SK-N-SH (cell line): Measurements from ENCODE around the gene PDGFB. TPM values are rescaled to one million over a fixed set of nuclear protein-coding genes. Genes with fewer than 3 reads are reported as not detected.

Experiments used
- CTCF ChIA-PET: fragments of 300-600, 350-600 bp; formaldehyde crosslinking; extraction: SDS; loops from one replicate; lab custom pipeline; 2021; lab: Yijun Ruan, JAX
- POLR2A ChIA-PET: fragments of 350-600 bp; sonication (Branson Sonifier 250); formaldehyde crosslinking; extraction: SDS; loops from one replicate; lab custom pipeline; 2020; ENCODE audit warnings: antibody characterized with exemption, inconsistent platforms; lab: Yijun Ruan, JAX
- DNase-seq: peaks from one replicate; pipeline ENCODE4 v3.0.0; 2012
- H2AFZ ChIP-seq: fragments of 200-600 bp; sonication (generic); 2 replicates; pipeline ENCODE4 v1.8.1; 2016; ENCODE audit warnings: antibody characterized with exemption, mild to moderate bottlenecking, low read depth
- H3F3A ChIP-seq: fragments of 200-600 bp; sonication (generic); replicated peaks from 2 replicates; pipeline ENCODE3; 2016; ENCODE audit warnings: antibody characterized with exemption, mild to moderate bottlenecking; ENCODE audit not compliant: insufficient read depth
- H3K27ac ChIP-seq, 2 experiments: fragments of 200-500 bp in 1 of 2; fragments of 200-600 bp in 1 of 2; sonication (Bioruptor generic) in 1 of 2; sonication (generic), shearing (Covaris generic) in 1 of 2; 2 replicates each; pipeline versions ENCODE4 v1.5.1 to v1.6.1; 2014 to 2016; ENCODE audit warnings: low read depth in 2 of 2, inconsistent platforms in 1 of 2, low read length in 1 of 2, mild to moderate bottlenecking in 1 of 2, mixed read lengths in 1 of 2
- H3K27me3 ChIP-seq: fragments of 200-600 bp; sonication (generic), shearing (Covaris generic); 2 replicates; pipeline ENCODE4 v1.6.1; 2016; ENCODE audit warnings: mixed run types; ENCODE audit not compliant: insufficient read depth
- H3K36me3 ChIP-seq, 2 experiments: fragments of 200-500 bp in 1 of 2; fragments of 200-600 bp in 1 of 2; sonication (Bioruptor generic) in 1 of 2; sonication (generic) in 1 of 2; replicated peaks in 1 of 2; 2 replicates each; pipeline versions ENCODE3 to v1.5.1; 2014 to 2016; ENCODE audit warnings: low read length in 1 of 2, mild to moderate bottlenecking in 1 of 2; ENCODE audit not compliant: insufficient read depth in 2 of 2, control insufficient read depth in 1 of 2
- H3K4me1 ChIP-seq, 2 experiments: fragments of 200-500 bp in 1 of 2; fragments of 200-600 bp in 1 of 2; sonication (Bioruptor generic) in 1 of 2; sonication (generic), shearing (Covaris generic) in 1 of 2; 2 replicates each; pipeline versions ENCODE4 v1.5.1 to v1.6.1; 2014 to 2016; ENCODE audit warnings: low read depth in 1 of 2, low read length in 1 of 2, mixed run types in 1 of 2; ENCODE audit not compliant: insufficient read depth in 2 of 2, control insufficient read depth in 1 of 2
- H3K4me2 ChIP-seq: fragments of 200-600 bp; sonication (generic), shearing (Covaris generic); 2 replicates; pipeline ENCODE4 v1.6.1; 2017; ENCODE audit warnings: mixed run types
- H3K4me3 ChIP-seq, 2 experiments: fragments of 200-500 bp in 1 of 2; fragments of 200-600 bp in 1 of 2; sonication (Bioruptor generic) in 1 of 2; sonication (generic), shearing (Covaris generic) in 1 of 2; 2 replicates each; pipeline versions ENCODE4 v1.5.1 to v1.8.1; 2014 to 2016; ENCODE audit warnings: low read depth in 2 of 2, inconsistent platforms in 1 of 2, low read length in 1 of 2, mild to moderate bottlenecking in 1 of 2, mixed read lengths in 1 of 2, moderate library complexity in 1 of 2
- H3K79me2 ChIP-seq: fragments of 200-600 bp; sonication (generic); 2 replicates; pipeline ENCODE4 v1.8.1; 2017; ENCODE audit warnings: mild to moderate bottlenecking; ENCODE audit not compliant: insufficient read depth
- H3K9ac ChIP-seq: fragments of 200-600 bp; sonication (generic); 2 replicates; pipeline ENCODE4 v1.6.1; 2017; ENCODE audit warnings: mixed run types
- H3K9me2 ChIP-seq: fragments of 200-600 bp; sonication (generic); 2 replicates; pipeline ENCODE4 v1.6.1; 2017; ENCODE audit warnings: mixed run types
- H3K9me3 ChIP-seq: fragments of 200-600 bp; sonication (generic); 2 replicates; pipeline ENCODE4 v1.6.1; 2017; ENCODE audit warnings: mixed run types, mild to moderate bottlenecking, moderate library complexity
- H4K20me1 ChIP-seq: fragments of 200-600 bp; sonication (generic); 2 replicates; pipeline ENCODE4 v1.6.1; 2017; ENCODE audit warnings: mild to moderate bottlenecking, mixed run types; ENCODE audit not compliant: insufficient read depth
- ELF1 ChIP-seq: IDR thresholded peaks from 2 replicates; pipeline ENCODE4 v1.4.0; 2012
- EP300 ChIP-seq, 2 experiments: IDR thresholded peaks; 2 replicates each; pipeline versions ENCODE4 v1.4.0 to v1.6.1; 2012; ENCODE audit warnings: borderline replicate concordance in 1 of 2, low read depth in 1 of 2, low read length in 1 of 2
- EZH2phosphoT487 ChIP-seq: fragments of 200-600 bp; sonication (generic); IDR thresholded peaks from 2 replicates; pipeline ENCODE4 v1.6.1; 2017; ENCODE audit warnings: low read depth, mixed run types, mild to moderate bottlenecking, antibody characterized with exemption, moderate library complexity, borderline replicate concordance
- FOSL2 ChIP-seq: IDR thresholded peaks from 2 replicates; pipeline ENCODE4 v1.4.0; 2012; ENCODE audit warnings: low read depth, mild to moderate bottlenecking, moderate library complexity, borderline replicate concordance
- GATA2 ChIP-seq: sonication (generic); formaldehyde crosslinking; IDR thresholded peaks from 2 replicates; pipeline ENCODE4 v1.5.0; 2020; ENCODE audit warnings: mild to moderate bottlenecking, missing genetic modification reagents
- IRF3 ChIP-seq: fragments of 150-350 bp; IDR thresholded peaks from 2 replicates; pipeline ENCODE4 v1.6.1; 2016; ENCODE audit warnings: mild to moderate bottlenecking, low read depth, low read length
- JUND ChIP-seq: IDR thresholded peaks from 2 replicates; pipeline ENCODE4 v1.4.0; 2012
- MAX ChIP-seq: IDR thresholded peaks from 2 replicates; pipeline ENCODE4 v1.4.0; 2012; ENCODE audit warnings: low read depth
- MXI1 ChIP-seq: IDR thresholded peaks from 2 replicates; pipeline ENCODE4 v1.6.1; 2012; ENCODE audit warnings: mild to moderate bottlenecking, low read depth, low read length, improper control_type of control experiment
- NFIC ChIP-seq: IDR thresholded peaks from 2 replicates; pipeline ENCODE4 v1.4.0; 2012; ENCODE audit warnings: borderline replicate concordance
- NRF1 ChIP-seq: IDR thresholded peaks from 2 replicates; pipeline ENCODE4 v1.6.1; 2012; ENCODE audit warnings: low read depth, mild to moderate bottlenecking, low read length
- POLR2AphosphoS5 ChIP-seq: IDR thresholded peaks from 2 replicates; pipeline ENCODE4 v1.6.1; 2012; ENCODE audit warnings: low read depth, low read length
- RAD21 ChIP-seq: IDR thresholded peaks from 2 replicates; pipeline ENCODE4 v1.6.1; 2012; ENCODE audit warnings: mild to moderate bottlenecking, low read length
- RCOR1 ChIP-seq: fragments of 150-350 bp; IDR thresholded peaks from 2 replicates; pipeline ENCODE4 v1.6.1; 2017; ENCODE audit warnings: antibody characterized with exemption, low read length
- RFX5 ChIP-seq: IDR thresholded peaks from 2 replicates; pipeline ENCODE4 v1.6.1; 2012; ENCODE audit warnings: mild to moderate bottlenecking, improper control_type of control experiment, low read length
- RXRA ChIP-seq: IDR thresholded peaks from 2 replicates; pipeline ENCODE4 v1.4.0; 2012; ENCODE audit warnings: low read depth, mild to moderate bottlenecking, borderline replicate concordance
- SMC3 ChIP-seq: IDR thresholded peaks from 2 replicates; pipeline ENCODE4 v1.6.1; 2012; ENCODE audit warnings: low read depth, low read length, improper control_type of control experiment
- TAF1 ChIP-seq: IDR thresholded peaks from 2 replicates; pipeline ENCODE4 v1.6.1; 2012; ENCODE audit warnings: low read depth, mild to moderate bottlenecking, low read length, moderate library complexity, borderline replicate concordance
- USF1 ChIP-seq: IDR thresholded peaks from 2 replicates; pipeline ENCODE4 v1.4.0; 2012; ENCODE audit warnings: low read depth, borderline replicate concordance
- YY1 ChIP-seq: IDR thresholded peaks from 2 replicates; pipeline ENCODE4 v1.4.0; 2012; ENCODE audit warnings: low read depth, mild to moderate bottlenecking
- ZBTB33 ChIP-seq: IDR thresholded peaks from 2 replicates; pipeline ENCODE4 v1.4.0; 2012; ENCODE audit warnings: low read depth, borderline replicate concordance
- WGBS: methylation state at CpG from one replicate; pipeline ENCODE4 v1.1.6; 2017; ENCODE audit warnings: low lambda C conversion rate; 5-methylcytosine and 5-hydroxymethylcytosine counted together
- polyA plus RNA-seq, 3 experiments: library from polyadenylated mRNA; depleted of rRNA; stranded (reverse); fragments of >200 nt; gene quantifications; 2 replicates each; pipeline ENCODE4 v1.2.3, GENCODE V29; 2012
- TF ChIP-seq, protein P1 (sequence below): IDR thresholded peaks from 2 replicates; pipeline ENCODE4; 2012
- TF ChIP-seq, protein P2 (sequence below): fragments of 200-600 bp; sonication (generic); IDR thresholded peaks from 2 replicates; pipeline ENCODE4 v1.6.1; 2017; ENCODE audit warnings: antibody characterized with exemption, mild to moderate bottlenecking, moderate library complexity

The PDGFB gene
- polyA plus RNA-seq, 1 of the 3 experiments (the other 2 are of a cell fraction) = 0.44 TPM

DNA sequence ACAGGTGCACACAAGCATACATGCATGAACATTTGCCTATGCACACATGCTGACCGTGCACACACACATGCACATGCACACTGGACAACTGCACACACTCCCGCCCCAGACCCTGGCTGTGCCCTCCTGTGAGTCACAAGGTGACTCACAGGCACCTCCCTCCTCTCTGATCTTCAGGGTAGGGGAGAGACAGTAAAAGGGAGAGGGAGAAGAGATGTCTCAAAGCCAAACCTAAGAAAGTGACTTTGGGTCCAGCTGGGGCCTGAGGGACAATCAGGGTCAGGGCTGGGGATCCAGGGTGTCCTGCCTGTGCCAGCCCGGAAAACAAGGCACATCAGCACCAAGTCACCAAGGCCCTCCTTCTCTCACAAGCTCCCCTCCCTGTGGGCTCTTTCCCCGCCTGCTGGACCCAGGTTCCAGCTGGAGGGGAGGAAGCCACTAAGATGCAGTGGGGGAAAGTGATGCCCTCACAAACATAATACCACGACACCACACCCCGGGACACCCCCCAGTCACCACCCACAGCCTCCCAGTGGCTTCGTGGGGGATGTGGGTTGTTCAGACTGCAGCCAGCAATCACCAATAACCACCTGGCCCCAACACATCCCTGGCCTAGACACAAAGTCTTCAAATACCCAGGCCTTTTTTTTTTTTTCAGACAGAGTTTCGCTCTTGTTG lies 39.3 kb downstream of the PDGFB start (continued):
- TF ChIP-seq EZH2phosphoT487 (no peak), USF1 (no peak), IRF3 (no peak), RAD21 (no peak), NRF1 (no peak), MAX (peak; percentile 21; the same call in 1 of the 2 replicates), ELF1 (no peak), FOSL2 (peak; percentile 86), RFX5 (no peak), EP300 (IDR thresholded peaks at IDR 0.05; ENCODE audit: borderline replicate concordance in 1 of 2, low read depth in 1 of 2, low read length in 1 of 2) (no peak), JUND (peak; percentile 64), RXRA (no peak)

GRCh38 chr22:39204216-39204615 lies 40.6 kb downstream of the PDGFB start:
- ChIA-PET CTCF (no interaction called here), POLR2A (no interaction called here)
- Histone ChIP-seq H3K9me2 (no peaks in the 10 kb centered on the region), H3K9ac (no peak overlapping the region), H3K4me2 (no peak overlapping the region), H3K27me3 (no peaks in the 10 kb centered on the region), H3F3A (no peaks in the 10 kb centered on the region), H3K27ac (no peak overlapping the region), H4K20me1 (no peaks in the 10 kb centered on the region), H3K79me2 (no peaks in the 10 kb centered on the region), H2AFZ (no peak overlapping the region), H3K4me1 (no peaks in the 10 kb centered on the region), H3K4me3 (no peak overlapping the region), H3K9me3 (no peaks in the 10 kb centered on the region), H3K36me3 (no peaks in the 10 kb centered on the region)
- TF ChIP-seq NRF1 (no peak), GATA2 (CRISPR knock-in tag) (no peak), JUND (no peak), POLR2AphosphoS5 (no peak), RXRA (no peak), ELF1 (no peak), RCOR1 (no peak), RFX5 (no peak), MXI1 (no peak), TAF1 (no peak), IRF3 (no peak), NFIC (no peak), YY1 (no peak), ZBTB33 (no peak), SMC3 (no peak)
- TF ChIP-seq, protein P1, sequence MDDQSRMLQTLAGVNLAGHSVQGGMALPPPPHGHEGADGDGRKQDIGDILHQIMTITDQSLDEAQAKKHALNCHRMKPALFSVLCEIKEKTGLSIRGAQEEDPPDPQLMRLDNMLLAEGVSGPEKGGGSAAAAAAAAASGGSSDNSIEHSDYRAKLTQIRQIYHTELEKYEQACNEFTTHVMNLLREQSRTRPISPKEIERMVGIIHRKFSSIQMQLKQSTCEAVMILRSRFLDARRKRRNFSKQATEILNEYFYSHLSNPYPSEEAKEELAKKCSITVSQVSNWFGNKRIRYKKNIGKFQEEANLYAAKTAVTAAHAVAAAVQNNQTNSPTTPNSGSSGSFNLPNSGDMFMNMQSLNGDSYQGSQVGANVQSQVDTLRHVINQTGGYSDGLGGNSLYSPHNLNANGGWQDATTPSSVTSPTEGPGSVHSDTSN = no peak
- TF ChIP-seq, protein P2, sequence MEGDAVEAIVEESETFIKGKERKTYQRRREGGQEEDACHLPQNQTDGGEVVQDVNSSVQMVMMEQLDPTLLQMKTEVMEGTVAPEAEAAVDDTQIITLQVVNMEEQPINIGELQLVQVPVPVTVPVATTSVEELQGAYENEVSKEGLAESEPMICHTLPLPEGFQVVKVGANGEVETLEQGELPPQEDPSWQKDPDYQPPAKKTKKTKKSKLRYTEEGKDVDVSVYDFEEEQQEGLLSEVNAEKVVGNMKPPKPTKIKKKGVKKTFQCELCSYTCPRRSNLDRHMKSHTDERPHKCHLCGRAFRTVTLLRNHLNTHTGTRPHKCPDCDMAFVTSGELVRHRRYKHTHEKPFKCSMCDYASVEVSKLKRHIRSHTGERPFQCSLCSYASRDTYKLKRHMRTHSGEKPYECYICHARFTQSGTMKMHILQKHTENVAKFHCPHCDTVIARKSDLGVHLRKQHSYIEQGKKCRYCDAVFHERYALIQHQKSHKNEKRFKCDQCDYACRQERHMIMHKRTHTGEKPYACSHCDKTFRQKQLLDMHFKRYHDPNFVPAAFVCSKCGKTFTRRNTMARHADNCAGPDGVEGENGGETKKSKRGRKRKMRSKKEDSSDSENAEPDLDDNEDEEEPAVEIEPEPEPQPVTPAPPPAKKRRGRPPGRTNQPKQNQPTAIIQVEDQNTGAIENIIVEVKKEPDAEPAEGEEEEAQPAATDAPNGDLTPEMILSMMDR = no peak
- no CpG with 5 or more reads among the region's 8 CpGs for WGBS
- DNase-seq = no peak
